Right lung (tissue), 5 donors: ENCODE measurements around the gene ACYP1. TPM values are rescaled to one million over a fixed set of nuclear protein-coding genes. Genes with fewer than 3 reads are reported as not detected.
"Not testable (repeated sequence)": the region's sequence is repeated elsewhere in the genome, so short reads cannot be mapped to it uniquely, and the experiment has no call there.

Source experiments
- DNase-seq, 2 donors: peaks; one replicate each; pipeline ENCODE4 v3.0.0-alpha.2; 2013
- polyA plus RNA-seq, 5 donors: library from polyadenylated mRNA; unstranded; fragments of 120-200 nt; gene quantifications; one replicate each; pipeline versions ENCODE4 v1.2.1 to v1.2.3, GENCODE V29; 2013; ENCODE audit warnings: inconsistent platforms in 1 of 5, low replicate concordance in 1 of 5; ENCODE audit not compliant: insufficient read length in 5 of 5, insufficient read depth in 1 of 5

ACYP1 gene
- polyA plus RNA-seq, 5 donors, result 35.0 to 62.3 (median 52.2) TPM

DNA sequence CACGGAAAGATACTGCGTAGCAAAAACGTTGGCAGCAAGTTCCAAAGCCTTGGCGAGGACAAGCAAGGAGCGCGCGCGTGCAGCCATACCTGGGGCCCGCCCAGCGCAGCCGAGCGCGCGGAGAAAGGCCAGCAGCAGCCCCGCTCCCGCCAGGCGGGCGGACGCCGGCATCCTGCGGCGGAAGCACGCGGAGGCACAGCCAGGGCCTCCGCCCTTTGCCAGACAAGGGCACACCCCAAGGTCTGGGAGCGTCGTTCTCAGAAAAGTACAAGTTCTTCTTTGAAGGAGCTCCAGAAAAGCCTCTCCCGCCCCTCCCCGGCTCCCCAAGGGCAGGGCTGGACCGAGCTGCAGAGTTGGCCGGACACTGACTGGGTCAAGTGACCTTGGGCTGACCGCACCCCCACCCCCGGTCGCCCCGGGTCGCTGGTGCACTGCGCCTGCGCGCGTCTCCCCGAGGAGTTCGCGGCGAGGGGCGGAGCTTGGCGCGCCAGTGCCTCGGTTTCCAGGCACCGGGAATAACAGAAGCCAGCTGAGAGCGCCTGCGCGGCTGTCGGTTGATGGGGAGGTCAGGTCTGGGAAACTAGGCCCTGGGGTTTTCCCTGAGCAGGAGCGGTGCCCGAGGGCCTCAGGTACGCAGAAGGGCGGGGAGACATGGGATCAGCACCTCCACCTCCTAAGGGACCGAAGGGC lies 5.4 kb upstream of the ACYP1 start, which contains the start of gene ZC2HC1C:
Gene ZC2HC1C (plus strand): TSS at position 521 of the 690 bp plus-strand sequence. CDS start 933 bp downstream, outside the sequence.
- peak; percentile 95 for DNase-seq

DNA sequence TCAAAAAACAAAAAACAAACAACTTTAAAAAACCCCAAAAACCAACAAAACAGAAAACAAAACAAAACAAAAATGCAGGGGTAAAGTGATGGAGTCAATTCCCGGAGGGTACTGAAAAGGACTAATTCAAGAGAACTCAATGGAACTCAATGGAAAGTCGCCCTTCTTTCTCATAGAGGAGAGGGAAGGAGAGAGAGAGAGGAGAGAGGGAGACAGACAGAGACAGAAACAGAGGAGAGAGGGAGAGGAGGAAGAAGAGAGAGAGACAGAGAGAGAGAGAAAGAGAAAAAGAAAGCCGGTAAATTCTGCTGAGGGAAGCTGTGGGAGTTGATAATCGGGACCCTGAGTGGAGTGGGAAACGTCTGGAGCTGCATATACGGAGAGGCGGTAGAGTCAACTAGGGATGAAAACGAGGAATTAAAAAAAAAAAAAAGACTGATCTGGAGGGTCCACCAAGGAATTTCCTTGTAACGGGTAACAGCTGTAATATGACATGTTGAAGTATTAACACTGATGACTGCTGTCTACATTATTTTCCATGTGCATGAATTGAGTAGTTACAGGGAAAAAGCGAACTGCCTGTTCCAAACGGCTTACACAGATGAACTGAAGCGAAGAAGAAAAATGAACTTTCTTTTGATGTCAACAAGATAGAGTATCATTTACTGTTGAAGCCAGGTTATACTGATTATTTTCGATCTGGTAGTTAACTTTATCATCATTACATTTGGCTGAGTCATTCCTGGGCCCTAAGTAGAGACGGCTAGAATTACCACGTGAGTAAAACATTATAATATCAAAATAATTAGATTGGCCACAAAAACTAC lies 4.7 kb upstream of the ACYP1 start:
- DNase-seq, result peak in 1 of 2 donors; percentile 50

DNA sequence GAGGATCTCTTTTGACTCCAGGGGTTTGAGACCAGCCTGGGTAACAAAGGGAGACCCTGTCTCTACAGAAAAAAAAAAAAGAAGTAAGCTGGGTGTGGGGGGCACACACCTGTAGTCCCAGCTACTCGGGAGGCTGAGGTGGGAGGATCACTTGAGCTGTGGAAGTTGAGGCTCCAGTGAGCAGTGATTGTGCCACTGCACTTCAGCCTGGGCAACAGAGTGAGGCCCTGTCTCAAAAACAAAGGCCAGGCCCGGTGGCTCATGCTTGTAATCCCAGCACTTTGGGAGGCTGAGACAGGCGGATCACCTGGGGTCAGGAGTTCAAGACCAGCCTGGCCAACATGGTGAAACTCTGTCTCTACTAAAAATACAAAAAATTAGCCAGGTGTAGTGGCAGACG lies 3.9 kb upstream of the ACYP1 start:
- not testable (repeated sequence) for DNase-seq

DNA sequence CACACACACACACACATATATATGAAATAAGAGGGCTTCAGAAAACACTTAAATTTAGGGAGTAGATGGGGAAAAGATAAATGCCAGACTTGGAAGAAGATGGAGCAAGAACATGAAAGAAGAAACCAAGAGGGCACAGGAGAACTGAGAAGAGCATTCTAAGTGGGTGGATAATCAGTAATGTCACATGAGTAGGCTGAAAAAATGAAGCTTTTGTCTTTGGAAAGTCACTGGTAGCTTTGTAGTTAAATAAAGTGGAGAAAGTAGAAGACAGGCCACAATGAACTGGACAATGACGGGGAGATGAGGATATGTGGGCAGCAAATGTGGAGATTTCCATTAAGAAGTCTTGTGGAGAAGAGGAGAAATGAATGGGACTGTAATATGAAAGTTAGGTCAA lies 3.4 kb upstream of the ACYP1 start:
- no peak for DNase-seq

DNA sequence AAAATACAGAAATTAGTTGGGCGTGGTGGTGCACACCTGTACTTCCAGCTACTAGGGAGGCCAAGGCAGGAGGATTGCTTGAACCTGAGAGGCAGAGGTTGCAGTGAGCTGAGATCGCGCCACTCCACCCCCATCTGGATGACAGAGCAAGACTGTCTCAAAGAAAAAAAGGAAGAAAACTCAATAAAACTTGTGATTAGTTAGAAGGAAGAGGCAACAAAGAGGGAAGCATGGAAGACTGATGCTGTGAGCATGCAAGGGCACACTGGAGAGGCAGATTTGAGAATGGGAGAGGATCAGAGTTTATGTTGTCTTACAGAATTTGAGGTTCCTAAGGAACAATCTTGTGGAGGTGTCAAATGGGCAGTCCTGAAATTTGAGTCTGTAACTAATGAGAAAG lies 2.9 kb upstream of the ACYP1 start:
- no peak for DNase-seq

DNA sequence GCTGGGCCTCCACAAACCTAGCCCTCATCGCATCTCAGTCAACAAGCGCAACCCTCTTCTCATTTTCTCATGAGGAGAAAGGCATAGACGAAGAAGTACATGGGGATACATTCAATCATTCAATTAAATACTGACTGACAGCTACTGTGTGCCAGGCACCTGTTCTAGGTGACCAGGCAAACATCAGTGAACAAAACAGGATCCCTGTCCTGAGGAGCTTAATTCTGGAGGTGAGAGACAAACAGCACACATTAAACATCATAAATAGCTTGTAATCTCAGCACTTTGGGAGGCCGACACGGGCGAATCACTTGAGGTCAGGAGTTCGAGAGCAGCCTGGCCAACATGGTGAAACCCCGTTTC lies 362 bp upstream of the ACYP1 start:
- no peak for DNase-seq

DNA sequence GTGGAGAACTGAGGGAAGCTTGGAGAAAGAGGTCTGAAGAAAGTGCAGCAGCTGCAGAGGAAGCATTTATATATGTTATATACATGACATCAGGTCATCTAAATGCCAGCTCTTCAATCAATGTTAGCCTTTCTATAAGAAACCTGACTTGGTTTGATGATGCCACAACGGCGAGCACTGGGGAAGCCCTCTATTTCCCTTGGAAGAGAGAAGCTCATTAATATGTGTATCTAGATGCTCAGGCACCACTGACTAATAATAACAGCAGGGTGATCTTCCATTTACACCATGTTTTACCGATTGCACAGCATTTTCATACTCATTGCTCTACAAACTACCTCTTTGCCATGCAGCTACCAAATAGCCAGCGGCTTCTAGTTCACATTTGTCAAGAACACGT lies 811 bp downstream of the ACYP1 start:
- DNase-seq, result no peak

DNA sequence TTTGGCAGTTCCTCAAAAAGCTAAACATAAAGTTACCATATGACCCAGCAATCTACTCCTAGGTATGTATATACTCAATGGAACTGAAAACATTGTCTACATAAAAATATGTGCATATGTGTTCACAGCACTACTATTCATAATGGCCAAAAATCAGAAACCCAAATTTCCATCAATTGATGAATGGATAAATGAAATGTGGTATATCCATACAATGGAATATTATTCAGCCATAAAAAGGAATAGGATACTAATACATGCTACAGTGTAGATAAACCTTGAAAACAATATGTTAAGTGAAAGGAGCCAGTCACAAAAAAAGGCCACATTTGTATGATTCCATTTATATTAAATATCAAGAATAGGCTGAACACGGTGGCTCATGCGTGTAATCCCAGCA lies 3.4 kb downstream of the ACYP1 start:
- no peak for DNase-seq

DNA sequence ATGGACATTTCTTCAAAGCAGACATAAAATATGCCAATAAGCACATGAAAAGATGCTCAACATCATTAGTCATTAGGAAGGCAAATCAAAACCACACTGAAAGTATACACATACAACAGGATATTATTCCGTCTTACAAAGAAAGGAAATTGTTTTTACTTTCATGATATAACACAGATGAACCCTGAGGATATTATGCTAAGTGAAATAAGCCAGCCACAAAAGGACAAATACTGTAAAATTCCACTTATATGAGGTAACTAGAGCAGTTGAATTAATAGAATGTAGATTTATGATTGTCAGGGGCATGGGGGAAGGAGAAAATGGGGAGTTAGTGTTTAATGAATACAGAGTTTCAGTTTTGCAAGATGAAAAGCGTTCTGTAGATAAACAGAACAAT lies 4.2 kb downstream of the ACYP1 start:
- DNase-seq, result no peak

DNA sequence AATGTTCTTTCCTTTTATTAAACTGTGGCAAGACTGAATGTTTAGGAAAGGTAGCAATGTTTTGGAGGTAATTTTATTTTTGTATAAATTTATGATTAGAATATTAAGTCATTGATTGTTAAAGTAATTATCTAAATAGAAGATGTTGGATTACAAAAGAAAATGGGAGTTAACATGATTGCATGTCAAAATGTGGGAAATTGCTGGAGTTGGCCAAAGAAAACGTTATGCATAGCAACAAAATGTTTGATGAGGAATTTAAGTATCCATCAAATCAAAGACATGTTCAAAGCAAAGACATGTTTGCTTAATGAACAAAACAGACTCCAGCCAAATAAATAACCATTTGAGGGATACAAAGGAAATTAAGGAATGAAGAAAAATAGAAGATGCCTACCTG lies 9.4 kb downstream of the ACYP1 start:
- no peak for DNase-seq

DNA sequence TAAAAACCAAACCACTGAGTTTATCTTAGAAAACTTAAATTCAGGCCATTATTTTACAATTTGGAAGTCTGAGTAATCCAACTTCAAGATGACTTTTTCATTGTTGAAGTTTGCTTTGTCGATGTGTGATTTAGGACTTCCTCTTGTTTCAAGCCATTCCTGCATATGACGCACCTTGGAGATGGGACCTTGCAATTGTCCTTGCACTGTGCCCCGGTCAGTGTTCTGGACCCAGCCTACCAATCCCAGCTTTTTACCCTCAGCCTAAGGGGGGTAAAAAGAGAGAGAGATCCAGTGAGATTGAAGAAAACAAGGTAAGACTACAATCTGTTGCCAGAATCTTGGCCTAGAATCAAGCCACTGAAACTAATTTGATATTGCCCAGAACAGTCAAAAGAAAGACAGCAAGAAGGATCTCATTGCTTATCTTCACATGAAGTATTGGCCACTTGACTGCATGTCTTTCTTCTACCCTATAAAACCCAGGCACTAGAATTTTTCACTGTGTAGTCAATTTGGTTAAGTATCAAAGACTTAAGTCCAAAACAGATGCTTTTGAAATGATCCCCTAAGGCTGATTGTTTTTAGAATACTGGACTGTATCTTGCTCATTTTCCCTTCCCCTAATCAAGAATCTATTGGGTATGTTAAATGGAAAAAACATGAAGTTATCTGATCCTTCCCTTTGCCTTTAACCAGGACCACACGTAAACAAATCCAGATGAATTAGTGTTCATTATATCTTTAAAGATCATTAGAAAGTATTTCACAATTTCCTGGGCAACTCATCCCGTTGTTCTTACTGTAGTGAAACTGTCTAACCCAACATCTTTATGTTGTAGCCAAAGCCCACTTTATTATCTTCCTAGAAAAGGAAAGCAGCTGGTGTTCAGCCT lies 10.2 kb downstream of the ACYP1 start:
- DNase-seq, result peak; percentile 73 to 81

DNA sequence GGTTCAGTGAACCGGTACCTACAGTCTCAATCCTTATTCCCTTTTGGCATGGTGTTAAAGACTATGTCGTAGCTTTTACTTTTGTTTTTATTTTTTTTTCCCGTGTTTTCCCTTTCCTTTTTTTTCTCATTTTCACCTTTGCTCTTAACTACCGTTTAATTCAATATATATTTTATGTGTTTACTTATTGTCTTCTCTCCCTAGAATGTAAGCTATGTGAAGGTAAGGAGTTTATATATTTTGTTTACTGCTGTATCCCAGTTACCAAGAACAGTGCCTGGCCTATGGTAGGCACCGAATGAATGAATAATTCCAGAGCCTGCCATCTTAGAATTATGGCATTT lies 12.3 kb downstream of the ACYP1 start:
- DNase-seq, result no peak

DNA sequence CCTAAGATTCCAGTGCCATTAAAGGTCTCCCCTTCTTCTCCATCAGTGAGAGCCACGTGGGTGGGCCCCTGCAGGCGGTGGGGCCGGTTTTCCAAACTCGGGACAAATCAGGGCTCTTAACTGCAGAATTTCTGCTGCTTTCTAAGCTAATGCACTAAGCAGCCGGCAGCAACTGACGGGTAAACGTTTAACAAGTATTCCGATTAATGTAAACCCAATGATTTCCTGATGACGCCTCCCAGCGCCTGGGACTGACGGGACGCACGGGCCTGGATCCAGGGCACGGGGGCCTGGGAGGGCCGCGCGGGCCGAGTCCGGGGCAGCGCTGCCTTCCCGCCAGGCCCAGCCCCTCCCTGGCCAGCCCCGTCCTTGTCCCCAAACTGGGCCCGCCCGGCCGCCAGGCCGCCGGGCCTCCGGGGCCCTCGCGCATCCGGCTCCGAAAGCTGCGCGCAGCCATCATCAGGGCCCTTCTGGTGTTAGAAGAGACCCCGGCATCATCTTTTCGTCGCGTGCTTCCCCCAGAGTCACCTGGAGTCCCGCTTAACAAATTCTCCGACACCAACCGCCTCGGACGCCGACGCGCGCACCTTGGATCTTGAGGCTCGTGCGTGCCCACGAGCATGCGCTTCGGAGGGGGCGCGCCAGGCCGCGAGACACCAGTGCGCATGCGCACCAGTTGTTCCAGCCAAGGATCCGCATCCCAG lies 12.8 kb downstream of the ACYP1 start, which contains the start of gene MLH3:
Gene MLH3 (minus strand): TSS at position 616 of the 704 bp plus-strand sequence. CDS start 1,812 bp downstream, outside the sequence.
- DNase-seq, result peak; percentile 85 to 88

DNA sequence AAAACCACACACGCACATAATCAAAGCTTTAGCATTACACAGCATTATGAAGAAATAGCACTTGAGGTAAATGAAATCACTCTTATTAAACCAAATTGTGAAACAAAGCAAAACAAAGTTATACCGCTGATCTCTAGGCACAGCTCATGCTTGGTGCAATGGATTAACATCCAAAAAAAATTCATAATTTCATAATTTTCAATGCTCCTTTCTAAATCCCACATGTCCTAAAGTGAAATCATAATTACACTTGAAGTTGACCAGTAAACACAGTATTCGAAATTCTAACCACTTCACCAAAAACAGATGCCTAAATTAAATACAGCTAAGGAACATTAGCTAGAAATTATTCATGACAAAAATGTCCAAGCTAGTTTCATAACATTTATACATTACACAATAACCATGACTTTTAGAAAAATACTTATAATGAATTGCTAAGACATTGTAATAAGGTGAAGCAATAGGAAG lies 14.1 kb downstream of the ACYP1 start:
- no peak for DNase-seq

DNA sequence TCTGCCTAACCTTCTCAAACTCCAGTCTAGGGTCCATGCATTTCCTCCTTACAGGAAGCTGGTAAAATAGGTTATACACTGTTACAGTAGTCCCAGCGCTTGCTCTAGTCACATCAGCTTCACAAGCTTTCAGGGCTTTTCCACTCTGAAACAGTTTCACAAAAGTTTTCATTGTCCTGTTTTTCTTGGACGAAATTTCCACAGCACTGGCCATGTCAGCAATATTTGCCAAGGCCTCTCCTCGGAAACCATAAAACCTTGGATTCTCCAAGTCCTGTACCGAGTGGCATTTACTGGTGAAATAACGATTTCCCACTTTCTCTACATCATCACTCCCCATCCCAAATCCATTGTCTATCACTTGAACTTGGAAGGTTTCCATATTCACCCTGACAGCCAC lies 14.7 kb downstream of the ACYP1 start:
- DNase-seq, result no peak

DNA sequence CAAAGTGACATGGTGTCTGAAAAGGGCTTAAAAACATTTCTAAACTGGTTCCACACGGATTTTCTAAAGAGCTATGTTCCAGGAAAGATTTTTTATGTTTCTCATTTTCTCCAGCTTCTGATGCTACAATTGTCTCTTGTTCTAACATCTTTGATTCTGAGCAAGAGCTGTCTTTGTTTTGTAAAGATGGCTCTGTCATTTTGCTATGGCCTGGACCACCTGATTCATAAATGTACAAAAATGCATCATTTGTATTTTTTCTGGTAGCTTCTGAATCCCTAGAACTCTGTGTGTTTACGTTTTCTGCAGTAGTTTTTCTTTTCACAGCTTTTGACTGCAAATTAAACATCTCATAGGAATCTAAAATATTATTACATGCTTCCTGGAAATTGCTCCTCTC lies 15.7 kb downstream of the ACYP1 start:
- DNase-seq, result no peak

DNA sequence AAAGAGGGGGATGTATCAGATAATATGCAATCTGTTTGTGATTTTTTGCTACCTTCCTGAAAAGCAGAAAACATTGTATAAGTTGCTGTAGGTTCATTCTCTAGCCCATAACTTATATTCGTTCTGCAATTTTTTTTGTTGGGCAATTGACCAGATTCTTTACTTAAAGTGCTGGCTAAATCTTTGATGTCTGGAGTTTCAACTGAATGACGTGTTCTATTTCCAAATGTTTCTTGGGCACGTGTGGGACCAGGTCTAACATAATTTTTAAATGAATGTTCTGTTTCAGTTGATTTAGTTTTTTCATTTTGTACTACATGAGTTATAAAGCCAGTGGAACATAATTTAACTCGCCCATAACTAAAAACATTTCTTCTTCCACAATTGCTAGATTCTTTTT lies 16.3 kb downstream of the ACYP1 start:
- no peak for DNase-seq

DNA sequence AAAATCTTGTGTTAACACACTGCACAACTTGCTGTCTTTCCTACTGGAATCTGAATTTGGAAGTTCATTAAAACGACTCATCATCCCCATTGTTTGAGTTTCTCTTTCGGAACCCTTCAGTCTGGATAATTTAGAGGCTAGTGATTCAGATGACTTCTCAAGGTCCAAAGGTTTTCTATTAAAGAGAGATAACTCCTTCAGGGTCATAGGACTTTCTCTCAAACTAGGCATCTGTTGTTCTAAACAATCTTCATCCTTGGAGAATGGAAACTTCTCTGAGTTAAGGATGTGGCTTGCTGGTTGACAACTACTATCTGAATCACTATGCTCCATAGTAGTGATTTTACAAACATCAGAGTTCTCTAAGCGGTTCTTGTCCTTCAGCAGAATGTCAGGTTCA lies 16.9 kb downstream of the ACYP1 start:
- DNase-seq, result no peak

DNA sequence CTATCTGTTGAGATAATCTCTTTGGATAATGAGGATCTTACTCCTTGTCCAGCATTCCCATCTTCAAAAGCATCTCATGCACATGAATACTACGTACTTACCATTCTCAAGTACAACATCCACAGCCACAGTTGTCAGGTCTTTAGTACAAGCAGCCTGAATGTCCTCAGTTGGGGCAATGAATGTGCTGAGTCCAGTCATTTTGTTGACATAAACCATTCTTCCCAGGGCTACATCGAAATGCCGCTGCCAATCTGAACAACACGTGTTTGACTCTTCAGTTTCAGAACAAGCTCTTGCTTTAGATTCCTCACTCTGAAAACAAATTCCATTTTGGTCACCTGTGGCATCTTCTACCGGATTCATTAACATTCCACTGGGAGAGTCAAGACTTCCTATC lies 17.5 kb downstream of the ACYP1 start:
- DNase-seq, result no peak

DNA sequence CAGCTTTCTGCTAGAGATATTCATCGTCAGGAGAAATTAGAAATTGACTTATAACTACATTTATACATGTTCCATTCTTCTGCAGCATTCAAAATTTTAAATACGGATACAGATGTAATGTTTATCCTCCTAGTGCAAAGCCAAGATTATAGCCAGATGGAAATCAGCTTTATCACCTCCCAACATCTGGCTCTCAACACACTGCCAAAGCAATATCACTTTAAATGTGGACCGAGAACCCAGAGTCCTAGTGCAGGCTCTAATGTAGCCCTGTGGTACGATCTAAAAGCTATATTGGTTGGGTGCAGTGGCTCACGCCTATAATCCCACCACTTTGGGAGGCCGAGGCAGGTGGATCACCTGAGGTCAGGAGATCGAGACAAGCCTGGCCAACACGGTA lies 19.1 kb downstream of the ACYP1 start:
- peak; percentile 84 to 85 for DNase-seq

DNA sequence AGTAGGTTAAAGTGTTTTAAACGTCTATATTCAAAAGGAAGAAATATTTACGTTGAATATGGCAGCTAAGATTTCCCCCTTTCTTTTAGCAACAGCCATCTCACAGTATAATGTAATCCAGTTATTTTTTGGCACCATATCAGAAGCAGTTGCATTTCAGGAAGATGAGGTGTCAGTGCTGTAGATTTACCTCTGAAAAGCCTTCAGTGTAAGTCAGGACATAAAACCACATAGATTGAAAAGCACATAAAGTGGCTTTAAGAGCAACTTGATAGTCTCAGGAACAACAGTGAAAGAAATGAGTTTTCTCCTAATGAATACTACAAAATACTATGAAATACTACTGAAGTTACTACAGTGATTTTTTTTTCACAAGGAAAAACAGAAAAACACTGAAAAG lies 19.5 kb downstream of the ACYP1 start:
- DNase-seq, result peak in 1 of 2 donors; percentile 57

DNA sequence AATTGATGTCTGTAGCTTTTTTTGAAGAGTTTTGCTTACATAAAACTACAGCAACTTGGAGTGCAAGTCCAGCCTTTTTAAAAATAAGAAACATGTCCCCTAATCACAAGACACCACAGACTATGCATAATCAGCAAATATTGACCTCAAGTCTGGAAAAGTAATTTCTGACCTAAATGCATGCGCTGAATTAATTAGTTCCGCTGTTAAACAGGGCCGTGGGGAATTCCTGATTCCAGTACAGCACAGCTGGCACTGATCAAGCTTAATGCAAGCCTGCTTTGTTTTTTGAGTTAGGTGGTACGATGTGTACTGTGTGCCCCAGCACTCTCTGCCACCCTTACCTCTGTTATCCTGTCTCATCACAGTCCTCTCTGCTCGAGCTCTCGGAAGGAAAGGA lies 21.8 kb downstream of the ACYP1 start:
- no peak for DNase-seq
